ENCODE results near the gene DCUN1D3. TPM values are rescaled to one million over a fixed set of nuclear protein-coding genes. Genes with fewer than 3 reads are reported as not detected.

DCUN1D3 gene
- total RNA-seq, 1 experiment from 2014 or later = 14.6 TPM

DNA sequence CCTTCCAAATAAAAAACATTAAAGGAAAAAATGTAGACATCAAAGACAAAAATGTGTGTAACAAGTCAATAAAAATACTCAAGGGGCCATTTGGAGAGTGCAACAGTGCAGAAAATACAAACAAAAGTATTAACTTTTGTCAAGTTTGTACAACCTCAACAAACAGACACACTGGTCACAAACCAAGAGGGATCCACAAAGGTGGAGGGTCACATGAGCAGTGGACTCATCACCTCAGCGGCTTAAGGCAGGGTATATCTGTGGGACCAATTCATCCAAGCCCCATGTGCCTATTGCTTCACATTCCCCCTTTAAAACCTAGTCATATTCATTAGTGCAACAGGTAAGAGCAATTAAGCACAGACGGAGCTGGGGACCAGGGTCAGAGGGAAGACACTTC, 45.2 kb downstream of the DCUN1D3 start:
- TF ChIP-seq, protein P1, sequence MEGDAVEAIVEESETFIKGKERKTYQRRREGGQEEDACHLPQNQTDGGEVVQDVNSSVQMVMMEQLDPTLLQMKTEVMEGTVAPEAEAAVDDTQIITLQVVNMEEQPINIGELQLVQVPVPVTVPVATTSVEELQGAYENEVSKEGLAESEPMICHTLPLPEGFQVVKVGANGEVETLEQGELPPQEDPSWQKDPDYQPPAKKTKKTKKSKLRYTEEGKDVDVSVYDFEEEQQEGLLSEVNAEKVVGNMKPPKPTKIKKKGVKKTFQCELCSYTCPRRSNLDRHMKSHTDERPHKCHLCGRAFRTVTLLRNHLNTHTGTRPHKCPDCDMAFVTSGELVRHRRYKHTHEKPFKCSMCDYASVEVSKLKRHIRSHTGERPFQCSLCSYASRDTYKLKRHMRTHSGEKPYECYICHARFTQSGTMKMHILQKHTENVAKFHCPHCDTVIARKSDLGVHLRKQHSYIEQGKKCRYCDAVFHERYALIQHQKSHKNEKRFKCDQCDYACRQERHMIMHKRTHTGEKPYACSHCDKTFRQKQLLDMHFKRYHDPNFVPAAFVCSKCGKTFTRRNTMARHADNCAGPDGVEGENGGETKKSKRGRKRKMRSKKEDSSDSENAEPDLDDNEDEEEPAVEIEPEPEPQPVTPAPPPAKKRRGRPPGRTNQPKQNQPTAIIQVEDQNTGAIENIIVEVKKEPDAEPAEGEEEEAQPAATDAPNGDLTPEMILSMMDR (conservative IDR thresholded peaks at IDR 0.05) = no peak
- TF ChIP-seq EZH2 (IDR thresholded peaks at IDR 0.05; ENCODE audit: low read depth) = no peak
- Histone ChIP-seq H3K4me1 (replicated peaks; ENCODE audit: insufficient read depth) (peaks cover 30% of the 10 kb centered on the region), H3K79me2 (ENCODE audit: low read depth) (no peaks in the 10 kb centered on the region), H3K27me3 (ENCODE audit: insufficient read depth, low read depth) (no peaks in the 10 kb centered on the region), H2AFZ (no peak overlapping the region), H3K36me3 (ENCODE audit: low read depth) (peaks cover 9% of the 10 kb centered on the region; the same call in 1 of the 2 replicates), H3K4me3 (no peak overlapping the region), H3K9me3 (ENCODE audit: insufficient read depth, low read depth) (no peaks in the 10 kb centered on the region), H3K27ac (no peak overlapping the region), H3F3A (ENCODE audit: insufficient read depth, low read depth) (peaks cover 18% of the 10 kb centered on the region; the same call in 1 of the 2 replicates), H3K9me2 (ENCODE audit: insufficient read depth) (no peaks in the 10 kb centered on the region), H4K20me1 (ENCODE audit: insufficient read depth) (no peaks in the 10 kb centered on the region; the same call in 1 of the 2 replicates), H3K4me2 (no peak overlapping the region)
- no TSS peak for BruUV-seq (replicated peaks)
- intact Hi-C loops (cut with micrococcal nuclease; ENCODE audit: unreplicated experiment) = loop anchor here (1.0 to 5.0 kb wide), 3 partner anchors 20 to 247 kb away; no protein-coding TSS in a partner anchor
- CTCF ChIA-PET = no interaction called here
- no peak for DNase-seq
- POLR2A ChIA-PET (ENCODE audit: unreplicated experiment) = no interaction called here

DNA sequence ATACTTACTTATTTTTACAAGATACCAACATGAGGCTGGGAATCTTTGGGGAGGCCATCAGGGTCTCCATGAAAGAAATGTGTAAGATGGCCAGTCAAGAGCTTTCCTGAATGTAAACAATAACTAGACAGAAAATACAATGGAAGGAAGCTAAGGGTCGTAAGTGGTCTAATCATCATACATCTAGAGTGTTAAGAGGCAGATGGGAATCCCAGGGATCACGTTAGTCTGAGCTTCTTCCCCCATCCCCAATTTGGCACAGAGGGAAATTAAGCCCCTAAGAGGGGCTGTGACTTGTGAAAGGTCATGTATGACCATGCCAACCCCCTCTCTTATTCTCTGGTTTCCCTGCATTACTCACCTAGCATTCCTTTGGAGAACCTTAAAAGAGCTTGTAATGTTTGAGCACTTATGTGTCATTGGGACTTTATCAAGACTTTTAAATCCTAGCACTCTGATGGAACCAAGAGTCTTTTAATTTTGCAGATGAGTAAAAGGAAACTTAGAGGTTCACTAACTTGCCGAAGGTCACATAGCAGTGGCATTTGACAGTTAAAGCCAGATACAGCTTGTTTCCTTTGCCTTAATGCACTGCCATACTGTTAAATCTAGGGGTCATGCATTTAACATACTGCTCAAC, 46.1 kb downstream of the DCUN1D3 start:
- H3F3A ChIP-seq (ENCODE audit: insufficient read depth, low read depth) = peaks cover 18% of the 10 kb centered on the region; the same call in 1 of the 2 replicates
- no peaks in the 10 kb centered on the region for H3K79me2 ChIP-seq (ENCODE audit: low read depth)
- no TSS peak for BruUV-seq (replicated peaks)
- no peaks in the 10 kb centered on the region for H3K27me3 ChIP-seq (ENCODE audit: insufficient read depth, low read depth)
- H3K4me2 ChIP-seq = no peak overlapping the region
- POLR2A ChIA-PET (ENCODE audit: unreplicated experiment) = no interaction called here
- intact Hi-C loops (cut with micrococcal nuclease; ENCODE audit: unreplicated experiment) = loop anchor here (1.0 to 5.0 kb wide), 3 partner anchors 21 to 248 kb away; no protein-coding TSS in a partner anchor
- CTCF ChIA-PET = no interaction called here
- no peak for DNase-seq
- H3K36me3 ChIP-seq (ENCODE audit: low read depth) = 0 out of 2 replicates have a peak, but pooled peaks cover 5% of the 10 kb centered on the region
- no peak overlapping the region for H3K27ac ChIP-seq
- no peaks in the 10 kb centered on the region; the same call in 1 of the 2 replicates for H4K20me1 ChIP-seq (ENCODE audit: insufficient read depth)
- TF ChIP-seq EZH2 (IDR thresholded peaks at IDR 0.05; ENCODE audit: low read depth) = no peak
- TF ChIP-seq, protein P1 (conservative IDR thresholded peaks at IDR 0.05) = no peak
- peaks cover 33% of the 10 kb centered on the region for H3K4me1 ChIP-seq (replicated peaks; ENCODE audit: insufficient read depth)
- H3K9me2 ChIP-seq (ENCODE audit: insufficient read depth) = no peaks in the 10 kb centered on the region
- no peak overlapping the region for H3K4me3 ChIP-seq
- H2AFZ ChIP-seq = no peak overlapping the region
- no peaks in the 10 kb centered on the region for H3K9me3 ChIP-seq (ENCODE audit: insufficient read depth, low read depth)

DNA sequence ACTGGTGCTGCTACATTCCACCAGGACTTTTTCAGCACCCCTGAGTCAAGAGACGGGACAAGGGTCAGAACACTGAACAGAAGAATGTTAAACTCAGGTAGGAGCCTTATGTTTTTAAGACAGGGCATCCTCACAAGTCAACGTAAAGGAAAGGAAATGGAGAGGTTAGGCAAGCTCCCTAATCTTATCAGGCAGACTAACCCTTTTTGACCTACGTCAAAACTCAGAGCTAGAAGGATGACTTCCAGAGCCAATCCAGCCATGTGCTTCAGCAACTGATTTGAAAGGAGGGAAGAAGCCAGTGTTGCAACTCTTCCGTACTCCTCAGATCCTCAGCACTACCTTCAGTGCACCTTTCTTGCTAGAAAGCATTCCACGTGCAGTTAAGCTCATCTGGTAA, 47.0 kb downstream of the DCUN1D3 start:
- Histone ChIP-seq H3K4me3 (no peak overlapping the region), H3K9me3 (ENCODE audit: insufficient read depth, low read depth) (no peaks in the 10 kb centered on the region), H3K27me3 (ENCODE audit: insufficient read depth, low read depth) (no peaks in the 10 kb centered on the region), H2AFZ (no peak overlapping the region), H3K79me2 (ENCODE audit: low read depth) (no peaks in the 10 kb centered on the region), H4K20me1 (ENCODE audit: insufficient read depth) (no peaks in the 10 kb centered on the region), H3K27ac (no peak overlapping the region), H3K4me2 (no peak overlapping the region), H3K4me1 (replicated peaks; ENCODE audit: insufficient read depth) (peaks cover 33% of the 10 kb centered on the region), H3K36me3 (ENCODE audit: low read depth) (0 out of 2 replicates have a peak, but pooled peaks cover 5% of the 10 kb centered on the region), H3F3A (ENCODE audit: insufficient read depth, low read depth) (peaks cover 18% of the 10 kb centered on the region; the same call in 1 of the 2 replicates), H3K9me2 (ENCODE audit: insufficient read depth) (no peaks in the 10 kb centered on the region)
- intact Hi-C loops (cut with micrococcal nuclease; ENCODE audit: unreplicated experiment) = loop anchor here (5.0 kb wide), 2 partner anchors 84 to 249 kb away; no protein-coding TSS in a partner anchor
- no peak for TF ChIP-seq EZH2 (IDR thresholded peaks at IDR 0.05; ENCODE audit: low read depth)
- TF ChIP-seq, protein P1 (conservative IDR thresholded peaks at IDR 0.05) = no peak
- ChIA-PET CTCF (interaction anchor here (0.6 to 2.4 kb wide), 2 partner anchors 13 to 105 kb away, joined by 3 to 8 read pairs; no protein-coding TSS in a partner anchor), POLR2A (ENCODE audit: unreplicated experiment) (interaction anchor here (0.6 kb wide), 1 partner anchor 61 kb away, joined by 13 read pairs; no protein-coding TSS in a partner anchor)
- BruUV-seq (replicated peaks) = no TSS peak
- DNase-seq = no peak
